ENCODE measurements around the gene BRD3.

BRD3 gene

DNA sequence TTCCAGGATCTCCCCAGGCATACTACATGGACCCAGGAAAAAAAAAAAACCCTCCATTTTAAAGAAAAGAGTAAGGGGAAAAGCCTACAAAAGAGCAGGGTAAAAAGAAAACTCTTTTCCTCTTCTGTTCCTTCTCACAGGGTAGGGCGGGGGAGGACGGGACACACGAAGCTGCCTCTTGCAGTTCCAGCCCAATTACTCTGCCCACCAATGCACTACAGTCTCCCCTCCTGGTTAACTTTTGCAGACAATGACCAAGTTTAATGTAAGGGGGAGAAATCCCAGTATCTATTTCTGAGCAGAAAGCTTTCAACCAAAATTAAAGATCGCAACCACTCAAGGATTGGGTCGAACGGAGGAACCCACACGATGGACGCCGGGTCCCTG lies 1.3 kb downstream of the BRD3 start:
- DNase-seq: no peak

DNA sequence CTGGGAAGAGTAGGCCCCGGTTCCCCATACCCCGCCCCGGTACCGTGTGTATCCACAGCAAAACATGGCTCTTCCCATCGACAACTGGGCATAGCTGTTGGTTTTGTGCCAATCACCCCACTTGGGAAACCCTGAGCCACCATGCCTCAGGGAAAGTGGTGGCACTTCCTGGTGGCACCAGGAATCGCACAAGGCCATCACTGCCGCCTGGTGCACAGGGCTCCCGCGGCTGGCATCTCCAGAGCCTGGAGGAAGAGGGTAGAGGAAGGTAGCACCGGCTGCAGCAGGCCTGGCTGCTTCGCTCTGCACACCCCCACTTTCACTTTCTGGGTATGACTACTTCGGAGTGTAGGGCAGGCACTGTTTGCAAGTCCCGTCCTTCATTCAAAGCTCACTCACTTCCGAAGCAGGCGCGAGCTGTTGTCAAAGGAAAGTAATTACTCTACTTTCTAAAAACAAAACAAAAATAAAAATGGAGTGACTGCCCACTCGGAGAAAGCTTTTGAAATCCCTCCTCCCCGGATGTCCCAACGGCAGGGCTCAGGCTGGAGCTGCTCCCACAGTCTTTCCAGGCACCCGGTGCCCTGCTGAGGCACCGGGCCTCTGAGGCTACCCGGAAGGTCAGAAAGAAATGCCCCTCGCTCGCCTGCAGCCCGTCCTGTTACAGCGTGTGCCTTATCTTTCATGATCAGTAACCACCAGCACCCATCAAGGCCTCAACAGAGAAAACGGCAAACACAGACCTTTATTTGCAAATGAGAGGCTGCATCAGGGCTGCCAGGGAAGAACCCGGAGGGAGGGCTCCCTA lies 2.0 kb downstream of the BRD3 start:
- peak; percentile 61 for DNase-seq

GRCh38 chr9:134064711-134065110 lies 3.1 kb downstream of the BRD3 start:
- DNase-seq: no peak

DNA sequence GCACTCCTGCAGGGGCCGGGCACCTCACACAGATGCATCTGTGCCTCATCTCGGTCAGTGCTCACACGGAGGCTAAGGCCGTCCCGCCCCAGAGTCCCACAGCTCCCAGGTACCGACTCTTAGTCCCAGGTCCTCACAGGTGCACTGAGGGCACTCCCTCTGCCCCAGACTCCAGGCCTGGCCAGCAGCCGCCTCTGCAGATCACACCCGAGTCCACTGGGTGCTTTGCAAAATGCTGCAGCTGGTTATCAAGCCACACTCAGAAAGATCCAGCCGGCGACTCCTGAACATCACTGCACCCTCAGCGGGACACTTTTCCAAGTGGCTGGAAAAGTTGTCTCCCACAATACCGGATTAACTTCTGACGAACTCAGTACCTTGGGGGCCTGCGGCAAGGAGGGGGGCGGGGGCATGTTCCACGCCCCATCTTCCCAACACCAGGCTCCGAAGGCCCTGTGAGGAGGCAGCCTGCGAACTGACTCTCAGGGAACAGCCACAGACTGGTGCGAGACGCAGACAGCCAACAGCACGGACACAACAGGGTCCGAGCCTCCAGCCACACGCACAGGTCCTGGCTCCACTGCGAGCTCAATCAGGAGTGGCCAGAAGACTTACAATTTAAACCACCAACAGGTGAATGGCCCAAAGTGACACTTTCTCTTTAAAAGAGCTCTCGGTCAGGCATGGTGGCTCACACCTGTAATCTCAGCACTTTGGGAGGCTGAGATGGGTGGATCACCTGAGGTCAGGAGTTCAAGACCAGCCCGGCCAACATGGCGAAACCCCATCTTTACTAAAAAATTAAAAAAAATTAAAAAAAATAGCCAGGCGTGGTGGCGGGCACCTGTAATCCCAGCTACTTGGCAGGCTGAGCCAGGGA lies 4.0 kb downstream of the BRD3 start:
- DNase-seq: no peak

- DNase-seq: no peak
Observed at GRCh38 chr9:134063088-134063570, 4.7 kb downstream of the BRD3 start.

DNA sequence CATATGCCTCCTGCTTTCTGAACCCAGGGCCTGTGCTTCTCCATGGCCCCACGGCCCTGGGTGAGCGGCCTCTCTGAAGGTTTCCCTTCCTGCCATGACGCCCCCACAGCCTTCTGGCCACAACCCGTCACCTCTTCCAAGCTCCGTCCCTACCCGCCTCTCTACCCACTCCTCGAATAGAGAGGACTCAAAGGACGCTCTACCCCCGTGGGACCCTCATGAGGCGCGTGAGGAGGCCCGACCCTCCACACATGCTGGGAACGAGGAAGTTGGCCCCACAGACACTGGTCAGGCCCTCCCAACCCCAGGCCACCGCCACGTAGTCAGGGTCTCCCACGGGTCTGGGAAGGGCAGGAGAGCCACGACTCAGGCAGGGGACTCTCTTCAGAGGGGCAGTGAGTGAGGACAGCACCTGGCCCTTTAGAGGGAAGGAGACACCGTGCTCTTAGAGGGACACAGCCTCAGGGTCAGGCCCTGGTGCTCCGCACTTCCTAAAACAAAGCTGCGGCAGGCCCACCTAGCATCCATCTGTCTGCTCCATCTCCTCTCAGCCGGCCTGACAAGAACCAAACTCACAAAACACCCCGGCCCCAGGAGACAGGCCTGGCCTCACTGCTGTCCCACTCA lies 5.3 kb downstream of the BRD3 start:
- DNase-seq: no peak

DNA sequence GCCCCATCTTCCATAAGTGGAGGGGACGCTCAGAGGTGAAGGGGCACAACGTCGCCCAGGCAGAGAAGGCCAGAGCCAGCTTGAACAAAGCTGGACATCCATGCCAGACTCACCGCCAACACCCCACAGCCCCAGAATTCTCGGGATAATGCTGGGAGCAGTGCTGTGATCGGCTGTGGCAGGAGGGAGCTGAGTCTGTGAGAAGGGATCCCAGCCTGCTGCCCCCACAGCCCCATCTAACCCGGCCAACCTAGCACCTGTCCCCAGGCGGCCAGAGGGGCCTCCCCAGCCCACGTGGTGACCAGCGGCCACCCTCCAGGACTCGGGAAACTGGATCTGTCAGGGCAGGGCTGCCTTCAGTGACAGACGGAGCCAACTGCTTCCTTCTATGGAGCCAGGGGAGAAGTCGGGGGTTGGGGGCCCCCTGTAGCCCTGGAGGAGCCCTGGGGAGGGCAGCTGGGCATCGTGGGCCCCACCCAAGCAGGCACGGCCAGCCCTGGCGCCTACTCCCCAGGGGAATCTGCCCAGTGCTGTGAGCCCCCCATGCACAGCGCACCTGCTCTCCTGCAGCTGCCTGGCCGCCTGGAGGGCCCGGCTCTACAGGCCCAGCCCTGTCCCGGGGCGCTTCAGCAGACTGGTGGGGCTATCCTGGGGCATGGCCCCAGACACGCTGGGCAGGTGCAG lies 6.0 kb downstream of the BRD3 start:
- DNase-seq: no peak

- no peak for DNase-seq
Observed at GRCh38 chr9:134061019-134061687, 6.7 kb downstream of the BRD3 start.

GRCh38 chr9:134060546-134060945 lies 7.3 kb downstream of the BRD3 start:
- no peak for DNase-seq

DNA sequence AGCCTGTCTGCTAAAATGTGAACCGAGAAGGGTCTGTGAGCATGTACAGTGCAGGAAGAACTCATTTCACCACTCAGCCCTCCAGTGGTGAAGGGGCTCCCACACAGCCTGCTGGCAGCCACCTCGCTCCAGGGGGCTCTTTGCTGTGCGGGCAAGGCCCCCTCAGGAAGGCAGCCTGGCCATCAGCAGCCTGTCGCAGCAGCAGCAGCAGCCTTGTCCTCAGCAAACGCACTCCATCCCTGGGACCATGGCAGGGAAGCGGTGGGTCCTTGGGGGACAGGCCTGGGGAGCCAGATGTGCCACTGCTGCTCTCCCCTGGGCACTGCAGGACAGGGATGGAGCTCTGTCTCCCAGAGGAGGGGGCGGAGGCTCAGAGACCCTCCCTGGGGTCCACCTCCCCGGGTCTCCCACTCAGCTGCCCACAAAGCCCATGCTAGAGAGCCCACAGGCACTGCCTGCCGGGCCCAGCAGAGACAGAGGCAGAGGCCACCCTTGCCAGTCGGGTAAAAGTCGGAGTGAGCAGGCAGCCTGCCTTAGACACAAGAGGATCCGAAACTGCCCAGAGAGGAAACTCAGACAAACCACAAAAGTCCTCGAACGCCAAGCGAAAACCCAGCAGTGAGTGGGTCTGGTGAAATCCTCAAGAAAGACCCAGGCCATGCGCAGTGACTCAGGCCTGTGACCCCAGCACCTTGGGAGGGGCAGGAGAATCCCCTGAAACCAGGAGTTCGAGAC lies 8.0 kb downstream of the BRD3 start:
- DNase-seq: no peak

GRCh38 chr9:134059188-134059641 lies 8.6 kb downstream of the BRD3 start:
- DNase-seq: no peak

GRCh38 chr9:134058716-134059115 lies 9.1 kb downstream of the BRD3 start:
- no peak for DNase-seq

DNA sequence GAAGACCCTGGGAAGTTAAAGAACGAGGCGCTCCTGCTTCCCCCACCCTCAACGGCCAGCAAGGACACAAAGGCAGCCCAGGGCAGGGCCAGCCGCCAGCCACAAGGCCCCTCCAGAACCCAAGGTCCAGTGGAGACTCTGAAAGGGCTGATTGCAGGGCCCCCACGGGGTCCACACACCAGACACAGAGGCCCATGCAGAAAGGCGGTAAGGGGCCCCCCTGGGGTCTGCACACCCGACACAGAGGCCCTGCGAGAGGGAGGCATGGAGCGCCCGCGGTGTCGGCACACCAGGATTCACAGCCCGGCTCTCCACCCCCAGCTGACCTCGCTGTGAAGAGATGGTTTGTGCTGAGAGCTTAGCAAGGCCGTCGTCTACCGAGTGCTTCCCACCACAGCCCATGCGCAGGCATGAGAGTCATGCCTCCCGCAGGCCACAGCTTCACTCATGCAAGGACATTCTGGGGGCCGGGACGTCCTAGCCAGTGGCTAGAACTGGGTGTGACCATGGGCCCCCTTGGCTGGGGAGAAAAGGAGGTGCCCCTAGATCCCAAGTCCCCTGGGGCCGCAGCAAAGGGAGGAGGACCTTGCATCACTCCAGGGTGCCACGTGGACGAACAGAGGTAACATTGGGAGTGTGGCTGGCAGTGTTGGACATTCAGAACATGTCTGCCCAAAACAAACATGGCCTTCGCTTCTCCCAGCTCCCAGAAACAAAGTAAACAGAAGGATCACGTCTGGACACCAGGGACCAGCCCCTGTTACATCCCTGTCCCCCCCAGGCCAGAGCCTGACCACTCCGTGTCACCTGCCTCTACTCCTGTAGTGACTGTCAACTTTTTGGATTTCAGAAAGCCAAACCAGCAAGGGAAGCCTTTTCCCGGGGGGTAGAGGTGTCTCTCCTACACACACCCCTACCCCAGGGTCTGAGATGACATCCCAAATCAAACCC lies 9.8 kb downstream of the BRD3 start:
- DNase-seq: no peak

DNA sequence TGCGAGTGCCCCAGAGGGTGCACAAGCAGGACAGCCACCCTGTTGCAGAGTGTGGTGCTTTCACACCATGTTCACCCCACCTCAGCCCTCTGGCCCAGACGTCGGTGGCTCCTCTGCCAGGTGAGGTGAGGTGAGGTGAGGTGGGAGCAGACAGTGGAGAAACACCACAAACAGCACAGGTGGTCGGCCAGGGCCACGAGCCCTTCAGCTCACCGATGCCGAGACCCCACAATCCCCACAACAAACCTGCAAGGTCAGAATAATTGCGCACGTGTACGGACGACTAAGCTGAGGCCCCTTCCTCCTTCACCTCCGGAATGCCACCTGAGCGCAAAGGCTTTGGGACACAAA lies 10.5 kb downstream of the BRD3 start:
- no peak for DNase-seq

- no peak for DNase-seq
Observed at GRCh38 chr9:134056483-134057306, 11.1 kb downstream of the BRD3 start.

- DNase-seq: no peak
Observed at GRCh38 chr9:134055981-134056461, 11.8 kb downstream of the BRD3 start.

GRCh38 chr9:134054891-134055811 lies 12.7 kb downstream of the BRD3 start:
- DNase-seq: no peak

Measured in stimulated activated CD4-positive, alpha-beta T cell treated with anti-CD3 and anti-CD28 coated beads, Interleukin-4, amount 100 ng/mL, for 1 hour (primary cell).